GM12891 (cell line): ENCODE data around the gene E2F2.

Experiments used
- PAX5 ChIP-seq: IDR thresholded peaks from 2 replicates; pipeline ENCODE4 v1.6.1; 2011; ENCODE audit warnings: low read length, moderate library complexity, mild to moderate bottlenecking; ENCODE audit not compliant: insufficient read depth, severe bottlenecking
- POLR2A ChIP-seq: IDR thresholded peaks from 2 replicates; pipeline ENCODE4 v1.6.1; 2011; ENCODE audit warnings: low read depth, low read length, control low read depth
- POLR2AphosphoS5 ChIP-seq: IDR thresholded peaks from 2 replicates; pipeline ENCODE4 v1.6.1; 2011; ENCODE audit warnings: low read depth, low read length, control low read depth
- POU2F2 ChIP-seq: IDR thresholded peaks from 2 replicates; pipeline ENCODE4 v1.6.1; 2011; ENCODE audit warnings: low read depth, mild to moderate bottlenecking, control low read depth, low read length, moderate library complexity
- SPI1 ChIP-seq: IDR thresholded peaks from 2 replicates; pipeline ENCODE4 v1.6.1; 2011; ENCODE audit warnings: low read depth, low read length, control low read depth
- TAF1 ChIP-seq: IDR thresholded peaks from 2 replicates; pipeline ENCODE4 v1.6.1; 2011; ENCODE audit warnings: low read depth, low read length, control low read depth

GRCh38 chr1:23558872-23559135, 27.8 kb upstream of the E2F2 start:
- no peak for TF ChIP-seq POLR2AphosphoS5
- TF ChIP-seq PAX5 = no peak
- no peak for TF ChIP-seq POLR2A
- no peak for TF ChIP-seq TAF1
- no peak for TF ChIP-seq SPI1
- TF ChIP-seq POU2F2 = no peak
